HG03103 (cell line): Measurements from ENCODE around the gene EED.

Experiments
- ATAC-seq: cut with Tn5 transposase; IDR thresholded peaks from one replicate; pipeline ENCODE4 v1.9.1; 2021; ENCODE audit warnings: low read depth; ENCODE audit not compliant: unreplicated experiment

The EED gene, protein sequence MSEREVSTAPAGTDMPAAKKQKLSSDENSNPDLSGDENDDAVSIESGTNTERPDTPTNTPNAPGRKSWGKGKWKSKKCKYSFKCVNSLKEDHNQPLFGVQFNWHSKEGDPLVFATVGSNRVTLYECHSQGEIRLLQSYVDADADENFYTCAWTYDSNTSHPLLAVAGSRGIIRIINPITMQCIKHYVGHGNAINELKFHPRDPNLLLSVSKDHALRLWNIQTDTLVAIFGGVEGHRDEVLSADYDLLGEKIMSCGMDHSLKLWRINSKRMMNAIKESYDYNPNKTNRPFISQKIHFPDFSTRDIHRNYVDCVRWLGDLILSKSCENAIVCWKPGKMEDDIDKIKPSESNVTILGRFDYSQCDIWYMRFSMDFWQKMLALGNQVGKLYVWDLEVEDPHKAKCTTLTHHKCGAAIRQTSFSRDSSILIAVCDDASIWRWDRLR

DNA sequence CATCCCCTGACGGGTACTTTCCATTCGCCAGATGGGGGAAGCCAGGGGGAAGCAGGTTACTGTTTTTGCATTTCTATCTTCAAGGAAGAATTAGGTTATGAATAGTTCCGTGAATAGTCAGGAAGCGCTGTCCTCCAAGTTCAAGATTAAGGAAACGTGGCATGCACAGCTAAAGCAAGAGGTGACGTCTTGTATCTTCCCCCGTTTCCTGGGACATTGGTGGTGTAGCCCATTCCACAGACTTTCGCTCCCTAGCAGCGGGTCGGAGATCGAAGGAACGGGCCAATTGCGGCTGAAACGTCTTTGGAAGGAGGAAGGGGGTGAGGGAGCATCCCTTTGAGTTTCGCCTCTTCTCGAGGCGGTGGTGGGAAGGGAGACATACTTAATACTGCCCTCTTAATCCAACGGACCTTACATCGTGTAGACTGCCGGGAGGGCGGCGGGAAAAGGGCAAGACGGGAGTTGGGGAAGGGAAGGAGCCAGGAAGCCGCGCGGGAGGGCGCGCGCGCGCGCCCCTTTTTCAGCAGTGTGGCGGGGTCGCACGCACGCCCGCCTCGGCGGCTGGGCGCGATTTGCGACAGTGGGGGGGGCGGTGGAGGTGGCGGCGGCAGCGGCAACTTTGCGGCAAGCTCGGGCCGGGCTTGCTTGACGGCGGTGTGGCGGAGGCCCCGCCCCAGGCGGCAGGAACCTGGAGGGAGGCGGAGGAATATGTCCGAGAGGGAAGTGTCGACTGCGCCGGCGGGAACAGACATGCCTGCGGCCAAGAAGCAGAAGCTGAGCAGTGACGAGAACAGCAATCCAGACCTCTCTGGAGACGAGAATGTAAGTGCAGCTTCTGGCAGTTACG, at the start of gene EED:
Gene EED, plus strand, starts transcription at position 232 of the 847 bp plus-strand sequence. Its CDS starts 477 bp downstream, at position 709.
- peak; percentile 58 for ATAC-seq

DNA sequence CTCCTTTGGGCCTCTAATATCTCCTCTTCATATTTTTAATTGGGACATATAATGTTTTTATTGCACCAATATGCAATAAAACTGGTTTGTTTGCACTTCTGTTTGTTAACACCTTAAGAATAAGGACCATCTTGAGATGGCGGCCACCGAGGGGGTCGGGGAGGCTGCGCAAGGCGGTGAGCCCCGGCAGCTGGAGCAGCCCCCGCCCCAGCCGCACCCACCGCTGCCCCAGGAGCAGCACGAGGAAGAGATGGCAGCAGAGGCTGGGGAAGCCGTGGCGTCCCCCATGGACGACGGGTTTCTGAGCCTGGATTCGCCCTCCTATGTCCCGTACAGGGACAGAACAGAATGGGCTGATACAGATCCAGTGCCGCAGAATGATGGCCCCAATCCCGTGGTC, 49.6 kb upstream of the EED start:
- ATAC-seq = no peak

DNA sequence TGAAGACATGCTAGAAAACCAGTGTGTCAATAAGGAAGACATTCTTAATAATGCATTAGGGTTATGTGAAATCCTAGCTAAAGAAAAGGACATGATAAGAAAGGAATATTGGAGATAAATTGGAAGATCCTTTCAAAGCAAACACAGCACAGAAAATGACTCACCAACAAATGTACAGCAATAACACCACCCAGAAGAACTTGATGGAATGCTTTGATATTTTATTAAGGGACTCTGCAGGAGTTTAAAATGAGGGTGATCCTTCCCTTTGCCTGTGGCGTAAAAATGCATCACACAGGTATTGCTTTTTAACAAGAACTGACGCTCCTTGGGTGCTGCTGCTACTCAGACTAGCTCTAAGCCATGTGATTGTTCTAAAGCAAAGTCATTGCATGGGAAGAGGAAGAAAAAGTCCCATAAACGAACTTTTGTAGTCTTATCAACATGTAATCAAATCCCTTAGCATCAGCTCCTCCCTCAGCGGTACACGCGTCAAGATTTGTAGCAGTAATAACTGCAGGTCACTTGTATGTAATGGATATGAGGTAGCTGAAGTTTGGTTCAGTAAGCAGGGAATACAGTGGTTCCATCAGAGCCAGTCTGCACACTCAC, 48.4 kb upstream of the EED start:
- ATAC-seq = no peak

DNA sequence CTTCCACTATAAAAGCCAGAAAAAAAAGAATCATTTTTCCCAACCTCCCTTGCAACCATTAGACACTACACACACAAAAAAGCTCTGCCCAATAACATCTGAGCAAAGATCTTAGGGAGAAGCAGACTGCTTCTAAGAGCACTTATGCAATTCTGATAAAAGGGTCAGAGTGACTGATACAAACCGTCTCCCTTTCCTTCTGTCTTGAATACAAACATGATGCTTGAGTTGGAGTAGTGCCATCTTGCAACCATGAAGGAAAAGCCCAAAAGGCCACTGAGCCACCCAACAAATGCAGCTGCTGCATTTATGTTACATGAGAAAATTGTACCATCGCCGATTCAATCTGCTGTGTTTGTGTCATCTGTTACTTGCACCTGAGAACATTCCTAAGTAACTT, 47.6 kb upstream of the EED start:
- no peak for ATAC-seq

DNA sequence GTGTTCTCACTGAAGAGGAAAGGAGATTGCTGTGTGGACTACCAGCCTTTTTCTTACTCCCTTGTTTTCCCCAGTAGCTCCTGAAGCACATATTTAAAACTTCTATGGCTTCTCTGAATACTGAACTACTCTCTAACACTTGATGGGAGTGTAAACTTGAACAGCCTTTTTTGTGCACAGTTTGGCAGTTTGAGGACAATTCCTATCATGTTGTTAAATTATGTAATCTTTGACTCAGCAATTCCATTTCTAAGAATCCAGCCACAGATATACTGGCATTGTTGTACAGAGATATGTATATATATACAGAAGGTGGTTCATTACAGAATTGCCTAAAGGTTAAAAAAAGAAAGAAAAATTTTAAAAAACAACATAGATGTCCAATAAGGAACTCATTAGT, 47.1 kb upstream of the EED start:
- no peak for ATAC-seq

DNA sequence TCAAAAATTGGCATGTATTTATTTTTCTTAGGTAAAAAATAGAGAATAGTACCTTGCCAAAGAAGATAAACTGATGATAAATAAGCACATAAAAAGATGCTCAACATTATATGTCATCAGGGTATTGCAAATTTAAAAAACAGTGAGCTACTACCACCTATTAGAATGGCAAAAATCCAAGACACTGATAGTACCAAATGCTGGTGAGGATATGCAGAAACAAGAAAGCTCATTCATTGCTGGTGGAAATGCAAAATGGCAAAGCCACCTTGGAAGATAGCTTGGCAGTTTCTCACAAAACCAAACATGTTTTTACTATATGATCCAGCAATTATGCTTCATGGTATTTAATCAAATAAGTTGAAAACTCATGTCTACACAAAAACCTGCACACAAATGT, 46.4 kb upstream of the EED start:
- ATAC-seq = no peak

DNA sequence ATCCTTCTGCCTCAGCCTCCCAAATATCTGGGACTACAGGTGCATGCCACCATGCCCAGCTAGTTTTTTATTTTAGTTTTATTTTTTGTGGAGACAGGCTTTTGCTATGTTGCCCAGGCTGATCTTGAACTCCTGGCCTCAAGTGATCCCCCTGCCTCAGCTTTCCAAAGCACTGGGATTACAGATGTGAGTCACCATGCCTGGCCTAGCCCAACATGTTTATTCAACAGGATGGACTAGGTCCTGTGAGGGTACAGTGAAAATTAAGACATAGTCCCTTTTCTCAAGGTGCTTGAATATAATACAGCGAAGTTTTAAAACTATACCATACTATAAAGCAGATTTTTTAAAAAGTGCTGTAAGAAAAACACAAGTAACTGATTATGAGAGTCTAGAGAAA, 45.2 kb upstream of the EED start:
- ATAC-seq = no peak

DNA sequence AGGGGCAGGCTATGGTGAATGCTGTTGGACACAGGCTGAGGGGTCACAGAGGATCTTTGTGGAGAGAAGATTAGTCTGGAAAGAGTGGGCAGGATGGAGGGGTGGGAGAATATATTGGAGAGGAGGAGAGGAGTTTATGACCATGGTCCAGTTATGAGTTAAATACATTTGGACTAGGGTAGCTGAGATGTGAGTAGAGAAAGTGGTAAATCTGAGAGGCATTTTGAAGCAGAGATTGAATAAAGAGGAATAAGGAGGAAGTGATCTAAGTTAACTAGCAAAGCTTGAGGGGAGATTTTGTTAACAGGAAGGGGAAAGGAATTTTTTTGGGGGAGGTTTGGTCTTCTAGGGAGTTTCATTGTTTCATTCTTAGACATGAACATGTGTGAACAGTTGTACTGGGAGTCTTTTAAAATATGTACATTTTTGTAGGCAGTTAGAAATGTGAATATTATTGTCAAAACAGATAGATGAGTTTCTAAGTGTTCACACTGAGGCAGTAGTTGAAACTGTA, 43.1 kb upstream of the EED start:
- ATAC-seq = no peak

DNA sequence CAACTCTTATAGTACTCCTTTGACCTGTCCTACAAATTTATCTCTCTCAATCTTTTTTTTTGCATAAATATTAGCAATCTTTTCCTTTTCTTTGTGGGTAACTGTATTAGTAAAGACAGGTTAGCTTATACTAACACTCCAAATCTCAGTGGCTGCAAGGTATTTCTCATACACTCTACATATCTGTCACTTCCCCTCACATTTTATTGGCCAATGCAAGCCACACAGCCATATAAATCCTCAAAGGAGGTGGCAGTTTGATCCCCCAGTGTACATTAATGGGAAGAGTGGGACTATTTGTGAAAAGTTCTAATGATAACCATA, 42.6 kb upstream of the EED start:
- peak; percentile 31 for ATAC-seq

DNA sequence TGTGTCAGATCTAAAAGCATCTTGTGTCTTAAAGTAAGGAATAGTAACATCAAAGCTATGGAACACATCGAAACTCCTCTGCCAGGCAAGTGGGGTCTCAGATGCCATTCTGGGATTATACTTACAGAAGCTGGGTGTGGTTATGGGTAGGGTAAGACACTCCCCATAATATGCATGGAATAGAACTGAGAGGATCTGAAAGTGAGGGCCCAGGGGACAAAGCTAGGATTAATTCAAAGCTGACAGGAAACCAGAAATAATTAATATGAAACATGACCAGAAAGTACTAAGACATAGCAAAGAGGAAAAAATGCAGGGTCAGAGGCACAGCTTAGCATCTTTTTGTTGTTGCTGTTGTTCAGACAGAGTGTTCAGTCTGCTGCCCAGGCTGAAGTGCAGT, 40.2 kb upstream of the EED start:
- ATAC-seq = no peak

DNA sequence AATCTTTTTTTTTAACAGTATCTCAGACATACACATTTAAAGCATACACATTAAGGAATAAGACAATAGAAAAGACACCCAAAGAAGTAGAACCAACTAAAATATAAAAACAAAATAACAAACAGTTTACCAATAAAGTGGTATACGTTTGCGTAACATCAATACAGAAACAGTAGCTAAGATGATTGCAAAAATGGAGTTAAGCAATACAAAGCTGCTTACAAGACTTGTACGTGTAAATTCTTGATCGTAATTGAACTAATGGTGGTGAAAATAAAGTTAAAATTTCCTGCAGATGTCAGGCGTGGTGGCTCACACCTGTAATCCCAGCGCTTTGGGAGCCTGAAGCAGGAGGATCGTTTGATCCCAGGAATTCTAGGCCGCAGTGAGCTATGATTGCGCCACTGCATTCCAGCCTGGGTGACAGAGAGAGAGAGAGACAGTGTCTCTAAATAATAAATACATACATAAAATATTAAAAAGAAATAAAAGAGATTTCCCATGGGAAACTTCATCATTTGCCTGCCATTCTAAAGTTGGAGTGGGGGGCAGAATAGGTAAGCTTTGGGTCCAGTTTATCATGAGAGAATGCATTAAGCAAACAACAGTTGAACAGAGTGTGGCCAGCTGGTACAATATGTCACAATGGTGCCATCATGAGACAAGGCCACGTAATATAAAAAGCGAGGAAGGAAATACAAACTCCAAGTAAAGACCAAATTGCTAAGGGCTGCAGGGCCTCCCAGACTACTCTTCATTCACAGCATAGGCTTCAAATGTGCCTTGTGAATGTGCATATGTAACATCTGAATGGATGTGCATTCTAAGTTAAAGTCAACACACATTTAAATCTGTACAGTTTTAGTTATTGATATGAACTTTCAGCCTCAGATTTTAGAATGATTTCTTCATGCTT, 38.9 kb upstream of the EED start:
- ATAC-seq = no peak

DNA sequence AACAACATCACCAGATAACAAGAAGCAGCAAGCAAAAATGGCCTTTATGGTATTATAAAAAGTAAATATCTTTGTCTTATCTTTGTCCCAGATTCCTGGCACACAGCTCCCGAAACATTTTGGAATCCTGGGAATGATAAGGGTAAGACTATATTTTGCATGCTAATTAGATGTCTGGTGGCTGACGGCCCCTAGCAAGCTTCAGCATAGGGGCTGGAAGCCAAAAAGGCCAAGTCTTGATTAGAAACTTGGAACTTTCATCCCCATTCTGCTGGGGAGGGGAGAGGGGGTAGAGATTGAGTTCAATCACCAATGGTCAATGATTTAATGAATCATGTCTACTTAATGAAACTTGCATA, 38.2 kb upstream of the EED start:
- ATAC-seq = no peak

DNA sequence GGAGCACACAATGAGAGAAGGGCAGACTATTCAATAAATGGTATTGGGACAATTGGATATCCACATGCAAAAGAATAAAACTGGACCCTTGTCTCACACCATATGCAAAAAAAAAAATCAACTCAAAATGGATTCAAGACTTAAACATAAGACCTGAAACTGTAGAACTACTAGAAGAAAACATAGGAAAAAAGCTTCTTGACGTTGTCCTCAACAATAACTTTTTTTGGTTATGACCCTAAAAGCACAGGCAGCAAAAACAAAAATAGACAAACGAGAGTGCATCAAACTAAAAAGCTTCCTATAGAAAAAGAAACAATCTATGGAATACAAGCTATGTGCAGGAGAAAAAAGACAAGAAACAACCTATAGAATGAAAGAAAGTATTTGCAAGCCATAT, 37.1 kb upstream of the EED start:
- no peak for ATAC-seq

DNA sequence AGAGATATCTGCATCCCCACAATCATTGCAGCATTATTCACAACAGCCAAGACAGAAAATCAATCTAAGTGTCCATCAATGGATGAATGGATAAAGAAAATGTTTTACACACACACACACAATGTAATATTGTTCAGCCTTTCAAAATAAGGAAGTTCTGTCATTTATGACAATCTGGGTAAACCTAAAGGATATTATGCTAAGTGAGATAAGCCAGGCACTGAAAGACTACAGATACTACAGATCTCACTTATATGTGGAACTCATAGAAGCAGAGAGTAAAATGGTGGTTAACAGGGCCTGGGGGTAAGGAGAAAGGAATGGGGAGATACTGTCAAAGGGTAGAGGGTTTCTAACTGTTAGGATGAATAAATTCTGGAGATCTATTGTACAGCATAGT, 36.0 kb upstream of the EED start:
- ATAC-seq = no peak

DNA sequence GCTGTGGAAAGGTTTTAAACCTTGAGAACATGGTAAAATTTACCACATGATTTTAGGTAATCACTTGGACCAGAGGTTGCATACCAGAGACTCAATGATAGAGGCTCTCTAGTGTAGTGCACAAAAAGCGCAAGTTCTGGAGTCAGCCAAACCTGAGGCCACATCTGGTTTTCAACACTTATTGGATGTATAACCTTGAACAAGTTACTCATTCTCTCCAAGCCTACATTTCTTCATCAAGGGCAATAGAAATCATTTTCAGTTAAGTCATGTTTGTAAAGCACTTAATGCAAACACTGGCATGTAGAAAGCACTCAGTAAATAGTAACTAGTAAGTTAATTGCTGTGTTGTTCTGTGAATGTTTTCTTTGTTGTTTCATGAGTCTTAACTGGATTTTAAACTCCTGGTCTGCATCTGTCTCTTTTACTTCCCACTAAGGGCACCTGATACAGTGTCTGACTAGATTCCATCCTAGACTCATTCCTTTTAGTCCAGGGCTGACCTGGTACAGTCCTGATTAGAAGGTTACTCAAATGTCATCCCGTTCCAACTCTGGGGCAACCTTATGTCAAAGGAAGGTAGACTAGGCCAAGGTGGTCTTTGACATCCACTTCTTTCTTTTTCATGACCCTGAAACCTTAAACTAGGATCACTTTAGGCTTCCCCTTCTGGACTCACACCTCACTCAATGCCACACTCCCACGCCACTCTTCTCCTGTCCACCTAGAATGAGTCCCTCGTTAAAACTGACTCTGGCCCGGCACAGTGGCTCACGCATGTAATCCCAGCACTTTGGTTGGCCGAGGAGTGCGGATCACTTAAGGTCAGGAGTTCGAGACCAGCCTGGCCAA, 34.5 kb upstream of the EED start:
- no peak for ATAC-seq

DNA sequence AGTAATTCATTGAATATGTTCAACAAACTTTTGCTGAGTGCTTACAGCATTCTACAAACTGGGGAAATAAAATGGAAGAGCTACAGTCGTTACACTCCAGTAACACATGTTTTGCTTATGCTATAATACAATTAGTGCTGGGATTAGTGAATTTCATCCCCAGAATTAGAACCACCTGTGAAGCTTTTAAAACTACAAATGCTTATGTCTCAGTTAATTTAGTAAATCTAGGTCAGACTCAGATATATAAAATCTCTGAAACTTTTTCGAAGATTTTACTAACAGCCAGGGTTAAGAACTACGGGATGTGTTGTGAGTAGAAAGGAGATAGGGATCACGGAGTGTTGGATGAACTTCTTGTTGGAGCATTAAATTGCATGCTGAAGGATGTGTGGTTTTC, 33.7 kb upstream of the EED start:
- ATAC-seq = no peak

DNA sequence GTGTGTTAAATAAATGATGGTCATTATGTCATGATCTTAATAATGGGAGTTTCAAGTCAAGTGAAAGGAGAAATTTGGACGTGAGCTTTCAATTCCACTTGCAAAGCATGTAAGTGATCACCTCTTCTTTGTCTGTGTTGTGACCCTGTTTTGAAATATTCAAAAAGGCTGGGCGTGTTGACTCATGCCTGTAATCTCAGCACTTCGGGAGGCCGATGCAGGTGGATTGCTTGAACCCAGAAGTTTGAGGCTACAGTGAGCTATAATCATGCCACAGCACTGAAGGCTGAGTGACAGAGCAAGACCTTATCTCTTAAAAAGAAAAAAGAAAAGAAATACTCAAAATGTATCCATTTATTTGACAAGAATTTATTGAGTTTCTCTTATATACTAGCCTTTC, 32.9 kb upstream of the EED start:
- ATAC-seq = peak; percentile 52

DNA sequence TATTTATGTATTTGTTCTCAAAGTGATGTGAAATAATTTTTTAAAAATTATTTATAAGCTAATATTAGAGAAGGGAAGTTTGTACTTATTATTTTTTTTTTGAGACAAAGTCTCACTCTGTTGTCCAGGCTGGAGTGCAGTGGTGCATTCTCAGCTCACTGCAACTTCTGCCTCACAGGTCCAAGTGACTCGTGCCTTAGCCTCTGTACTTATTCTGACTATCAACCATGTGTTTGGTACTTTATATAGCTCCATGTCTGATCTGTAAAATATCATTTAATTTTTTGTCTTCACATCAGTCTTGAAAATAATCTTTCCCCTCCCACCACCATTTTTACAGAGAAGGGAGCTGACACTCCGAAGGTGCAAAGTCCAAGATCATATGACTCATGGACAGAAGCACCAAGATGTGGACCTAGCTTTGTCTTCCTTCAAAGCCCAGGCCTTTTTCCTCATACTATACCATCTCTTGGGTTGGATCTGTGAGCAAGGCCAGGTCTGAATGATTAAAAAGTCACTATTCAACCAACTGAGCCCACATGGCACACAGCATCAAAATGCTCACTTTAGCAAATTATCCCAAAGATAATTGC, 32.4 kb upstream of the EED start:
- ATAC-seq = no peak

DNA sequence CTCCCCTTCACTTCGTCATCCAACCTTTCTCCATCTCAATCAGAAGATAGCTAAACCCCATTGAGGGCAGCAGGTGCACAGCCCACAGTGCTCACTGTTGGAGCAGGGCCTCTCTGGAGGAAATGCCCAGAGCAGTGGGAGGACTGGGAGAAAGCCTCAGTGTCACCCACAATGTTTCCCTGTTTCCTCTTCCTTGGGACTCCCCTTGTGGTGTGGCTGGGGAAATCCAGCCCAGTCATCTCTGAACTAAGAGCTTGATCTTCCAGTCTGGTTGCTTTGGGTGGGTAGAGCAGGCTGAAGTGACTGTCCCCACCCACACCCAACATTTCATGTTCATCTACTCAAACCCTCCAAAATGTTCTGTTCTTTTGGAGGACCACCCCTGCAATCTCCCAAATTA, 29.8 kb upstream of the EED start:
- peak; percentile 40 for ATAC-seq
